ENCODE results near the gene SULT1A3.

DNA sequence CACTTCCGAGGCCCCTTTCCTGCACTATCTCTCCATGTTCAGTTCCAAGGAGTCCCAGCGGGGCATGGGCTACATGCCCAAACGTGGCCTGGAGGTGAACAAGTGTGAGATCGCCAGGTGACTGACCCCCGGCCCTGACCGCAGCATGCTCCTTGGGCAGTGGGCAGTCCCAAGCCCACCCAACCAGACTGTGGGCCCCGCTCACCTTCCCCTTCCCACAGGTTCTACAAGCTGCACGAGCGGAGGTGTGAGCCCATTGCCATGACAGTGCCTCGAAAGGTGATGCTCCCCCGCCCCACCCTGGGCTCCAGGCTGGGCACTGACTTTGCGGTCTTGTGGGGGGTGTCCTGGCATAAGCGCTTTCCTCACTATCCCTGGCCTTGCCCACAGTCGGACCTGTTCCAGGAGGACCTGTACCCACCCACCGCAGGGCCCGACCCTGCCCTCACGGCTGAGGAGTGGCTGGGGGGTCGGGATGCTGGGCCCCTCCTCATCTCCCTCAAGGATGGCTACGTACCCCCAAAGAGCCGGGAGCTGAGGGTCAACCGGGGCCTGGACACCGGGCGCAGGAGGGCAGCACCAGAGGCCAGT, 11.0 kb upstream of the SULT1A3 start:
- TF ChIP-seq, protein P1, sequence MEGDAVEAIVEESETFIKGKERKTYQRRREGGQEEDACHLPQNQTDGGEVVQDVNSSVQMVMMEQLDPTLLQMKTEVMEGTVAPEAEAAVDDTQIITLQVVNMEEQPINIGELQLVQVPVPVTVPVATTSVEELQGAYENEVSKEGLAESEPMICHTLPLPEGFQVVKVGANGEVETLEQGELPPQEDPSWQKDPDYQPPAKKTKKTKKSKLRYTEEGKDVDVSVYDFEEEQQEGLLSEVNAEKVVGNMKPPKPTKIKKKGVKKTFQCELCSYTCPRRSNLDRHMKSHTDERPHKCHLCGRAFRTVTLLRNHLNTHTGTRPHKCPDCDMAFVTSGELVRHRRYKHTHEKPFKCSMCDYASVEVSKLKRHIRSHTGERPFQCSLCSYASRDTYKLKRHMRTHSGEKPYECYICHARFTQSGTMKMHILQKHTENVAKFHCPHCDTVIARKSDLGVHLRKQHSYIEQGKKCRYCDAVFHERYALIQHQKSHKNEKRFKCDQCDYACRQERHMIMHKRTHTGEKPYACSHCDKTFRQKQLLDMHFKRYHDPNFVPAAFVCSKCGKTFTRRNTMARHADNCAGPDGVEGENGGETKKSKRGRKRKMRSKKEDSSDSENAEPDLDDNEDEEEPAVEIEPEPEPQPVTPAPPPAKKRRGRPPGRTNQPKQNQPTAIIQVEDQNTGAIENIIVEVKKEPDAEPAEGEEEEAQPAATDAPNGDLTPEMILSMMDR (IDR thresholded peaks at IDR 0.05 in 4 of 5, conservative IDR thresholded peaks at IDR 0.05 in 1 of 5) = no peak
- TF ChIP-seq POLR2A (IDR thresholded peaks at IDR 0.05) = no peak

All from gastrocnemius medialis (tissue), 4 donors.